ENCODE results near the gene MSLN. TPM values are rescaled to one million over a fixed set of nuclear protein-coding genes. Genes with fewer than 3 reads are reported as not detected.

MSLN gene
- total RNA-seq, 6 experiments from 2014 or later, result 0.17 to 0.61 (median 0.36) TPM

DNA sequence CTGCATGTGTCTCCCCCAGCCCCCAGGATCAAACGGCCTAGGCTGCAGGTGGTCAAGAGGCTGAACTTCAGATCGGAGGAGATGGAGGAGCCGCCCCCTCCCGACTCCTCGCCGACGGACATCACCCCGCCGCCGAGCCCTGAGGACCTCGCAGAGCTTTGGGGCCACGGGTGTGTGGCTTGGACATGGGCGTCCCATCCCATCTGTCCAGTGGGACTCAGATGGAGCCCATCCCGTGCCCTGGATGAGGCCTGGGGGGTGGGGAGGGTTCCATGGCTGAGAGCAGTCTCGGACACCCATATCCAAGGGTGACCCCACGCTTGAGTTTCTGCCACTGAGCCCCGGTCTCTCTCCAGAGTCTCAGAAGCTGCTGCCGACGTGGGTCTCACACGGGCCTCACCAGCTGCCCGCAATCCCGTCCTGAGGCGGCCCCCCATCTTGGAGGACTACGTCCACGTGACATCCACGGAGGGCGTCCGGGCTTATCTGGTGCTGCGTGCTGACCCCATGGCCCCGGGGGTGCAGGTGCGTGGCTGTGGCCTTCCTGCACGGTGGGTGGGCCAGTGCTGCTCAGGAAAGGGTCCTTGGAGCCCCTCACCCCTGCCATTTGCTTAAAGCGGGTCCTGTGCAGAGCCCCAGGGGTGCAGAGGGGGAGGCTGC is 28.8 kb downstream of the MSLN start:
- peaks cover 10% of the 10 kb centered on the region; the same call in 1 of the 2 replicates for H3K36me3 Mint-ChIP-seq (ENCODE audit: low read depth)

GRCh38 chr16:790086-790485 is 29.6 kb downstream of the MSLN start:
- peaks cover 10% of the 10 kb centered on the region; the same call in 1 of the 2 replicates for H3K36me3 Mint-ChIP-seq (ENCODE audit: low read depth)
- H3K27me3 Mint-ChIP-seq (ENCODE audit: insufficient read depth), result no peaks in the 10 kb centered on the region
- no peaks in the 10 kb centered on the region for H3K9me3 Mint-ChIP-seq
- peak overlapping the region; percentile 54; the same call in 1 of the 2 replicates for H3K4me3 Mint-ChIP-seq
- no peaks in the 10 kb centered on the region for H3K4me1 Mint-ChIP-seq (ENCODE audit: low read depth)
- no peak overlapping the region for H3K27ac Mint-ChIP-seq
- no peak for DNase-seq
- TF ChIP-seq, protein P1, sequence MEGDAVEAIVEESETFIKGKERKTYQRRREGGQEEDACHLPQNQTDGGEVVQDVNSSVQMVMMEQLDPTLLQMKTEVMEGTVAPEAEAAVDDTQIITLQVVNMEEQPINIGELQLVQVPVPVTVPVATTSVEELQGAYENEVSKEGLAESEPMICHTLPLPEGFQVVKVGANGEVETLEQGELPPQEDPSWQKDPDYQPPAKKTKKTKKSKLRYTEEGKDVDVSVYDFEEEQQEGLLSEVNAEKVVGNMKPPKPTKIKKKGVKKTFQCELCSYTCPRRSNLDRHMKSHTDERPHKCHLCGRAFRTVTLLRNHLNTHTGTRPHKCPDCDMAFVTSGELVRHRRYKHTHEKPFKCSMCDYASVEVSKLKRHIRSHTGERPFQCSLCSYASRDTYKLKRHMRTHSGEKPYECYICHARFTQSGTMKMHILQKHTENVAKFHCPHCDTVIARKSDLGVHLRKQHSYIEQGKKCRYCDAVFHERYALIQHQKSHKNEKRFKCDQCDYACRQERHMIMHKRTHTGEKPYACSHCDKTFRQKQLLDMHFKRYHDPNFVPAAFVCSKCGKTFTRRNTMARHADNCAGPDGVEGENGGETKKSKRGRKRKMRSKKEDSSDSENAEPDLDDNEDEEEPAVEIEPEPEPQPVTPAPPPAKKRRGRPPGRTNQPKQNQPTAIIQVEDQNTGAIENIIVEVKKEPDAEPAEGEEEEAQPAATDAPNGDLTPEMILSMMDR (IDR thresholded peaks at IDR 0.05), result no peak

More for the DNA sequence above, 28.8 kb downstream of the MSLN start:
- DNase-seq, result no peak
- H3K9me3 Mint-ChIP-seq, result no peaks in the 10 kb centered on the region
- H3K27me3 Mint-ChIP-seq (ENCODE audit: insufficient read depth), result no peaks in the 10 kb centered on the region
- TF ChIP-seq, protein P1 (IDR thresholded peaks at IDR 0.05), result no peak
- H3K4me3 Mint-ChIP-seq, result peak overlapping the region; percentile 39
- H3K27ac Mint-ChIP-seq, result no peak overlapping the region
- no peaks in the 10 kb centered on the region for H3K4me1 Mint-ChIP-seq (ENCODE audit: low read depth)

DNA sequence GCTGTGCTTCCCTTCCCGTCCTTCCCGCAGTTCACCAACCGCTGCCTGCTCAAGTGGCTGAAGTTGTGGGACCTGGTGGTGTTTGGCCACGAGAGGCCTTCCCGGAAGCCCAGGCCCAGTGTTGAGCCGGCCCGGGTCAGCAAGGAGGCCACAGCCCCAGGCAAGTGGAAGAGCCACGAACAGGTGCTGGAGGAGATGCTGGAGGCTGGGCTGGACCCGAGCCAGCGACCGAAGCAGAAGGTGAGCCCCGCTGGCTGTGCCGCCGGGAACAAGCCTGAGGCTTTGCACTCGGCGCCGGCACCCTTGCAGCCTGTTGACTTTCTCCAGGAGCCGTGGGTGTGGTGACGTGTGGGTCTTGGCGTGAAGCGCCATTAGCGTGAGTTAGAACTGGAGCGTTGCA is 30.6 kb downstream of the MSLN start:
- TF ChIP-seq, protein P1 (IDR thresholded peaks at IDR 0.05), result no peak
- no peak for DNase-seq
- Mint-ChIP-seq H3K27ac (no peak overlapping the region), H3K27me3 (ENCODE audit: insufficient read depth) (no peaks in the 10 kb centered on the region), H3K9me3 (no peaks in the 10 kb centered on the region), H3K36me3 (ENCODE audit: low read depth) (peaks cover 10% of the 10 kb centered on the region; the same call in 1 of the 2 replicates), H3K4me1 (ENCODE audit: low read depth) (no peaks in the 10 kb centered on the region), H3K4me3 (no peak overlapping the region)

DNA sequence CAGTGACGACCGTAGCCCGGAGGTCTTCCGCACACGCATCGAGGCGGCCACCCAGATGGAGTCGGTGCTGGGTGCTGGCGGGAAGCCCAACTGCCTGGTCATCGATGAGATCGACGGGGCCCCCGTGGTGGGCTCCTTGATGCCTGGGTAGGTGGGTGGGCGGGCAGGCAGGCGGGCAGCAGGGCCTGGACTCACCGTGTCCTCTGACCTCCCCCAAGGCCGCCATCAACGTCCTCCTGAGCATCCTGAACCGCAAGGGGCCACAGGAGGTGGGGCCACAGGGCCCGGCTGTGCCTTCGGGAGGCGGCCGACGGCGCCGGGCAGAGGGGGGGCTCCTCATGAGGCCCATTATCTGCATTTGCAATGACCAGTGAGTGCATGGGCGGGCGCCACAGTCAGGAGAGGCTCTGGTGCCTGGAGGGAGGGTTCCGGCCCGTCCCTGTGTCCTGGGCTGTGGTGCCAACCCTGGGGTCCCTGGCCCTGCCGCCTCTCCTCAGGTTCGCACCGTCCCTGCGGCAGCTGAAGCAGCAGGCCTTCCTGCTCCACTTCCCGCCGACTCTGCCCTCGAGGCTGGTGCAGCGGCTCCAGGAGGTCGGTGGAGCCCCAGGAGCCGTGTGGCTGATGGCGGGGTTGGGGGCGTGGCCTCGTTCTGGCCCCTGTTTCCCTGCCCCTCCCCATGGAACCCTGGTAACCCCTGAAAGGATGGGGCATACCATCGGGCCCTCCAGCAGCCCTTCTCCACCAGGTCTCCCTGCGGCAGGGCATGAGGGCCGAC is 31.9 kb downstream of the MSLN start:
- TF ChIP-seq, protein P1 (IDR thresholded peaks at IDR 0.05), result no peak
- peaks cover 10% of the 10 kb centered on the region; the same call in 1 of the 2 replicates for H3K36me3 Mint-ChIP-seq (ENCODE audit: low read depth)
- H3K4me3 Mint-ChIP-seq, result no peak overlapping the region
- no peak overlapping the region for H3K27ac Mint-ChIP-seq
- no peaks in the 10 kb centered on the region for H3K27me3 Mint-ChIP-seq (ENCODE audit: insufficient read depth)
- no peak for DNase-seq
- no peaks in the 10 kb centered on the region for H3K9me3 Mint-ChIP-seq
- H3K4me1 Mint-ChIP-seq (ENCODE audit: low read depth), result no peaks in the 10 kb centered on the region

GRCh38 chr16:793414-793813 is 32.9 kb downstream of the MSLN start:
- Mint-ChIP-seq H3K4me3 (no peak overlapping the region), H3K27ac (no peak overlapping the region), H3K27me3 (ENCODE audit: insufficient read depth) (peaks cover 4% of the 10 kb centered on the region), H3K9me3 (no peaks in the 10 kb centered on the region), H3K4me1 (ENCODE audit: low read depth) (no peaks in the 10 kb centered on the region), H3K36me3 (ENCODE audit: low read depth) (peaks cover 10% of the 10 kb centered on the region; the same call in 1 of the 2 replicates)
- TF ChIP-seq, protein P1 (IDR thresholded peaks at IDR 0.05), result no peak
- no peak for DNase-seq

All from HFFc6 (cell line).